ENCODE measurements around the gene ACSBG1.

Gene ACSBG1

GRCh38 chr15:78142332-78142731, 92.0 kb downstream of the ACSBG1 start:
- CTCF ChIA-PET: interaction anchor here (1.6 to 2.1 kb wide), 2 partner anchors 53 to 99 kb away, joined by 6 to 7 read pairs; no protein-coding TSS in a partner anchor
- DNase-seq (ENCODE audit: extremely low spot score): no peak
- no peak for TF ChIP-seq CTCF (IDR thresholded peaks at IDR 0.05; ENCODE audit: control extremely low read depth, extremely low read depth, low read depth, missing control alignments)
- POLR2A ChIA-PET: no interaction called here

GRCh38 chr15:78140292-78140691, 94.1 kb downstream of the ACSBG1 start:
- CTCF ChIA-PET: interaction anchor here (1.6 to 5.2 kb wide), 4 partner anchors 10 to 55 kb away, joined by 5 to 19 read pairs (median 14); partner anchors contain the start of gene CIB2
- POLR2A ChIA-PET: no interaction called here
- no peak for DNase-seq (ENCODE audit: extremely low spot score)
- no peak for TF ChIP-seq CTCF (IDR thresholded peaks at IDR 0.05; ENCODE audit: control extremely low read depth, extremely low read depth, low read depth, missing control alignments)

GRCh38 chr15:78139578-78139977, 94.8 kb downstream of the ACSBG1 start:
- POLR2A ChIA-PET: no interaction called here
- TF ChIP-seq CTCF (IDR thresholded peaks at IDR 0.05; ENCODE audit: control extremely low read depth, extremely low read depth, low read depth, missing control alignments): no peak
- CTCF ChIA-PET: interaction anchor here (1.1 to 5.2 kb wide), 8 partner anchors 9 to 173 kb away, joined by 4 to 19 read pairs (median 4); partner anchors contain the start of gene CIB2
- no peak for DNase-seq (ENCODE audit: extremely low spot score)

DNA sequence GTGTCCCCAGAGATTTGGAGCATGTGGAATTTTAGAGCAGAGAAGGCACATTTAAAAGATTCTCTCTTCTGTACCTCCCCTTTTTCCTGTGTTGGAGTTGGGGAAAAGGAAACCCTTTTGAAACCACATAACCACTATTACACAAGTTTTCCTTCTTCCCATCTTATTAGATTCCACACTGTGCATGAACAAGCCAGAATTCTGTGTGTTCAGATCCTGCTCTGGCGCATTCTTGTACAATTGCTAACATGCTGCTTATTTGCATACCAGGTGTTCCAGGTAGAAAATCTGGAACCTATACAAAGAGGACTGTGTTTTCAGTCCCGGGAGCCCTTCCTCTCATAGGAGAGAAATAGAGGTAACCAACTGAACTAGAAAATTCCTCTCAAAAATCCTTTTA, 100.6 kb downstream of the ACSBG1 start:
- no peak for DNase-seq (ENCODE audit: extremely low spot score)
- ChIA-PET POLR2A (no interaction called here), CTCF (interaction anchor here (0.9 to 1.9 kb wide), 3 partner anchors 61 to 107 kb away, joined by 3 to 19 read pairs (median 9); no protein-coding TSS in a partner anchor)
- no peak for TF ChIP-seq CTCF (IDR thresholded peaks at IDR 0.05; ENCODE audit: control extremely low read depth, extremely low read depth, low read depth, missing control alignments)

GRCh38 chr15:78131295-78132061, 102.9 kb downstream of the ACSBG1 start, which contains the start of gene CIB2:
Gene CIB2 (minus strand): TSS chr15:78131445. CDS start chr15:78131215, 230 bp downstream.
- peak; percentile 94 for DNase-seq (ENCODE audit: extremely low spot score)
- ChIA-PET CTCF (interaction anchor here (0.7 to 11.3 kb wide), 32 partner anchors 9 to 291 kb away, joined by 3 to 193 read pairs (median 5); partner anchors contain the start of gene IDH3A), POLR2A (interaction anchor here (1.8 kb wide), 1 partner anchor 134 kb away, joined by 7 read pairs; the partner anchor contains the start of gene DNAJA4)
- peak; percentile 84 for TF ChIP-seq CTCF (IDR thresholded peaks at IDR 0.05; ENCODE audit: control extremely low read depth, extremely low read depth, low read depth, missing control alignments)

DNA sequence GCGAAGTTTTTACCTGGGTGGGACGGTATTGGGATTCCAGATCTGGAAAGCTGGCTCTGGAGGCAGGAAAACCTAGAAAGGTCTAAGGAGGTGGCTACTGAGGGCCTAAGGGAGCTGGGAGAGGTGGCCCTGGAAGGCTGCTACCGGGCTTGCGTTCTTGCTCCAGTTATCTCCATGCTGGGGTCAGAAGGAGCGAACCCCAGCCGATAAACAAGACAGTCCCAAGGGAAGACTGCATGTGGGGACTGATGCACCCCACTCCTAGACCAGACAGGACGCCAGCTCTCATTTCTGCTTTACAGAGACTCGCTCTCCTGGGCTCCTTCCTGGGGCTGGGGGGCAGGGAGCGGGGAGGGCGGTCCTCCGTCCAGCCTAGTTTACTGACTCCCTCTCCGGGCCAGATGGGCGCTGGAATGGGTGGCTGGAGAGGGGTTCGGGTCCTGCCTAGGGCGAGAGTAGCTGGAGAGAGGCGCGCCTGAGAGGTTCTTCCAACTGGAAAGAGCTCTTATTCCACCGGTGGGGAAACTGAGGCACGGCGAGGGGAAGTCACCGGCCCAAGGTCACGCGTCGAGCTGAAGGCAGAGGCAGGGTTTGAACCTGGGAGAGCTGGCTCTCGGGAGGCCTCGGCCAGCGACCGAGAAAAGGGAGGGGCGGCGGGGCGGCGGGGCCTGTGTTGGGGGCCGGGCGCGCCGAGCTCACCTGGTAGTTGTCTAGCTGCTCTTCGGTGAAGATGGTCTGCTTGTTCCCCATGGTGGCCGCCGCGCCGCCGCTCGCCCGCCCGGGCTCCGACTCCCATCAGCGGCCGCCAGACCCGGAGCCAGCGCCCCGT, 103.7 kb downstream of the ACSBG1 start:
- ChIA-PET CTCF (interaction anchor here (0.6 to 11.3 kb wide), 30 partner anchors 8 to 292 kb away, joined by 3 to 193 read pairs (median 5); partner anchors contain the start of gene IDH3A), POLR2A (interaction anchor here (1.8 kb wide), 1 partner anchor 135 kb away, joined by 7 read pairs; the partner anchor contains the start of gene DNAJA4)
- no peak for TF ChIP-seq CTCF (IDR thresholded peaks at IDR 0.05; ENCODE audit: control extremely low read depth, extremely low read depth, low read depth, missing control alignments)
- no peak for DNase-seq (ENCODE audit: extremely low spot score)

All from GM10248 (cell line).